Measurements from ENCODE around the gene OR6K2. TPM values are rescaled to one million over a fixed set of nuclear protein-coding genes. Genes with fewer than 3 reads are reported as not detected.

OR6K2 gene
- total RNA-seq, 1 experiment from 2014 or later = not detected

GRCh38 chr1:158706096-158706495 lies 5.6 kb upstream of the OR6K2 start:
- H3K27ac ChIP-seq (ENCODE audit: low read length) = no peak overlapping the region
- in situ Hi-C loops (cut with HindIII; ENCODE audit: low pct_unique_long_range_greater_than_20kb, low sequenced_read_pairs) = no loop called here
- H3K4me3 ChIP-seq (ENCODE audit: low read depth in 2 of 2, low read length in 2 of 2) = no peak overlapping the region
- no TSS peak for BruUV-seq (replicated peaks)
- POLR2A ChIA-PET = no interaction called here
- H3K4me1 ChIP-seq (ENCODE audit: control insufficient read depth, insufficient read depth, low read length) = no peaks in the 10 kb centered on the region
- intact Hi-C loops (cut with micrococcal nuclease; ENCODE audit: unreplicated experiment) = no loop called here
- no peak for TF ChIP-seq SIN3A (IDR thresholded peaks at IDR 0.05; ENCODE audit: borderline replicate concordance, insufficient read depth, low read depth, low read length)
- no peak for TF ChIP-seq POLR2AphosphoS5 (IDR thresholded peaks at IDR 0.05; ENCODE audit: low read depth, low read length)
- no peak for TF ChIP-seq CTCF (IDR thresholded peaks at IDR 0.05)
- no peak for TF ChIP-seq REST (IDR thresholded peaks at IDR 0.05; ENCODE audit: insufficient read depth in 1 of 2, low read depth in 2 of 2, low read length in 1 of 2)
- no peak for TF ChIP-seq TCF7L2 (IDR thresholded peaks at IDR 0.05; ENCODE audit: low read depth, low read length)
- H3K36me3 ChIP-seq (ENCODE audit: control insufficient read depth, insufficient read depth, low read length) = no peaks in the 10 kb centered on the region
- DNase-seq (ENCODE audit: low read depth, low spot score) (no peak), ATAC-seq (no peak)
- no peaks in the 10 kb centered on the region for H3K9me3 ChIP-seq (ENCODE audit: control insufficient read depth, insufficient read depth, low read depth, low read length)
- no peaks in the 10 kb centered on the region for H3K27me3 ChIP-seq (ENCODE audit: control insufficient read depth, insufficient read depth, low read length)
- CTCF ChIA-PET = no interaction called here

GRCh38 chr1:158694596-158694995 lies 5.9 kb downstream of the OR6K2 start:
- Histone ChIP-seq H3K27ac (ENCODE audit: low read length) (no peak overlapping the region), H3K36me3 (ENCODE audit: control insufficient read depth, insufficient read depth, low read length) (no peaks in the 10 kb centered on the region), H3K4me3 (ENCODE audit: low read depth in 2 of 2, low read length in 2 of 2) (no peak overlapping the region), H3K4me1 (ENCODE audit: control insufficient read depth, insufficient read depth, low read length) (no peaks in the 10 kb centered on the region), H3K9me3 (ENCODE audit: control insufficient read depth, insufficient read depth, low read depth, low read length) (no peaks in the 10 kb centered on the region), H3K27me3 (ENCODE audit: control insufficient read depth, insufficient read depth, low read length) (no peaks in the 10 kb centered on the region)
- in situ Hi-C loops (cut with HindIII; ENCODE audit: low pct_unique_long_range_greater_than_20kb, low sequenced_read_pairs) = no loop called here
- intact Hi-C loops (cut with micrococcal nuclease; ENCODE audit: unreplicated experiment) = no loop called here
- no TSS peak for BruUV-seq (replicated peaks)
- TF ChIP-seq TCF7L2 (IDR thresholded peaks at IDR 0.05; ENCODE audit: low read depth, low read length) = no peak
- TF ChIP-seq POLR2AphosphoS5 (IDR thresholded peaks at IDR 0.05; ENCODE audit: low read depth, low read length) = no peak
- TF ChIP-seq REST (IDR thresholded peaks at IDR 0.05; ENCODE audit: insufficient read depth in 1 of 2, low read depth in 2 of 2, low read length in 1 of 2) = no peak
- no peak for TF ChIP-seq CTCF (IDR thresholded peaks at IDR 0.05)
- TF ChIP-seq SIN3A (IDR thresholded peaks at IDR 0.05; ENCODE audit: borderline replicate concordance, insufficient read depth, low read depth, low read length) = no peak
- DNase-seq (ENCODE audit: low read depth, low spot score) = no peak
- ATAC-seq = no peak
- POLR2A ChIA-PET = no interaction called here
- CTCF ChIA-PET = no interaction called here

All from Panc1 (cell line).